Ammon's horn (tissue), 1 donor: ENCODE results near the gene SMIM27.
"Not testable (repeated sequence)": the region's sequence is repeated elsewhere in the genome, so short reads cannot be mapped to it uniquely, and the experiment has no call there.

ENCODE experiments used
- DNase-seq: peaks from one replicate; pipeline ENCODE4 v3.0.0-alpha.2; 2016; ENCODE audit warnings: low spot score

SMIM27 gene, protein sequence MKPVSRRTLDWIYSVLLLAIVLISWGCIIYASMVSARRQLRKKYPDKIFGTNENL

DNA sequence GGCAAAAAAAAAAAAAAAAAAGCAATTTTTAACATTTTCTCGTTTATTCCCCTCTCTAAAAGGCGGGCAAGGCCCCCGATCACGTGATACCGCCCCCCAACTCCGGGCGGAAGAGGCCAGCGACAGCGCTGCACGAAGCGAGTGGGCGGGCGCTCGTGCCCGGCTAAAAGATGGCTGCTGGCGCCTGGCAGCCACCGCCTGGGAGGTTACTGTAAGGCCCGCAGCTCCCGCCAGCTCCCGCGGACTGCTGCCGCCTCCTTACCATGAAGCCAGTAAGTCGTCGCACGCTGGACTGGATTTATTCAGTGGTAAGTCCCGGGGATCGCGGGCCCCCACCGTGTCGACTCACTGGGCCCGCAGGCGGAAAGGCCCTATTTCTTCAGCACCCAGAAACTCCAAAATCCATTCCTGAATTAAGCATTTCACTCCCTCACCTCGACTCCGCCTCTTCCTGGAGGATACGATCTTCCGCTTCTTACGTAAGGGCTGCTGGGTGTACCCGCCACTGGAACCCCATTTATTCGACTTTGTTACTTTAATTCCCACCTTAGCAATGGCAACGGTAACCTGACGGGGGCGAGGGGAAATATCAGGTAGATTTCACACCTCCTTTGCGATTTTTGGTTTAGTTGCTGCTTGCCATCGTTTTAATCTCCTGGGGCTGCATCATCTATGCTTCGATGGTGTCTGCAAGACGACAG is at the start of gene SMIM27, which contains the start of gene TOPORS:
Gene SMIM27 (plus strand): TSS at position 156 of the 701 bp plus-strand sequence. CDS start 108 bp downstream, at position 264.
Gene TOPORS (minus strand): TSS at position 415 of the 701 bp plus-strand sequence. CDS start 150 bp downstream, at position 265.
- DNase-seq: peak; percentile 95

DNA sequence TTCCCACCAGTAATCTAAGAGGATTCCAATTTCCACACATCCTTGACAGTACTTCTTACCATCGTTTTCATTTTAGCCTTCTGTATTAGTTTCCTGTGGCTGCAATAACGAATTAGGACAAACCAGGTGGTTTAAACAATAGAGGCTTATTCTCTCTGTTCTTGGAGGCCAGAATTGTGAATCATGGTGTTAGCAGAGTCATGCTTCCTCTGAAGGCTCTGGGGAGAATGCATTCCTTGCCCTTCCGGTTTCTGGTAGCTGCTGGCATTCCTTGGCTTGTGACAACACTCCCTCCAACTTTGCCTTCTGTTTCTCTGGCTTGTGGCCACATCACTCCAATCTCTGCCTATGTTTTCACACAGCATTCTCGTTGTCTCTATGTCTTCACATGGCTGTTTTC is 49.7 kb upstream of the SMIM27 start:
- DNase-seq: no peak

DNA sequence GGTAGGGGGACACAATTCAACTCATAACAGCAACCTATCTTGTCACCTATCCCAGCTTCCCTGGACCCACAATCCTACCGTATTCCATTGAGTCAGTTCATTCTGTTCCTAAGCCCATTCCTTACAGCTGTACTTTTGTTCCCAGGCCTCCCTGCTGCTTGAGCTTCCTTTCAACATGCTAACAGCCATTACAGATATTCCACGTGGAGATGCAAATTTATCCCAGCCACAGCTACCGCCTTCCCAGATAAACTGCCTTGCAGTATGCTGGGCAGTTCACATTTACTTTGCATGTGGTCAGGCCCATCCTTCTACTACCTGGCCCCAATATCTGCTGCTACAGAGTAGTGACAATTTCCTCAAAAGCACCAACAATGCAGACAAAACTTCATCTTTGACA is 49.1 kb upstream of the SMIM27 start:
- DNase-seq: no peak

DNA sequence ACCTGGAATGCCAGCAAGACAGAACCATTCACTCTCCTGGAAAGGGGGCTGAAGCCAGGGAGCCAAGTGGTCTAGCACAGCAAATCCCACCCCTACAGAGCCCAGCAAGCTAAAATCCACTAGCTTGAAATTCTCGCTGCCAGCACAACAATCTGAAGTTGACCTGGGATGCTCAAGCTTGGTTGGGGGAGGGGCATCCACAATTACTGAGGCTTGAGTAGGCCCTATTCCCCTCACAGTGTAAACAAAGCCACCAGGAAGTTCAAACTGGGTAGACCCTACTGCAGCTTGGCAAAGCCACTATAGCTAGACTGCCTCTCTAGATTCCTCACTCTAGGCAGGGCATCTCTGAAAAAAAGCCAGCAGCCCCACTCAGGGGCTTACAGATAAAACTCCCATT is 43.4 kb upstream of the SMIM27 start:
- DNase-seq: no peak

DNA sequence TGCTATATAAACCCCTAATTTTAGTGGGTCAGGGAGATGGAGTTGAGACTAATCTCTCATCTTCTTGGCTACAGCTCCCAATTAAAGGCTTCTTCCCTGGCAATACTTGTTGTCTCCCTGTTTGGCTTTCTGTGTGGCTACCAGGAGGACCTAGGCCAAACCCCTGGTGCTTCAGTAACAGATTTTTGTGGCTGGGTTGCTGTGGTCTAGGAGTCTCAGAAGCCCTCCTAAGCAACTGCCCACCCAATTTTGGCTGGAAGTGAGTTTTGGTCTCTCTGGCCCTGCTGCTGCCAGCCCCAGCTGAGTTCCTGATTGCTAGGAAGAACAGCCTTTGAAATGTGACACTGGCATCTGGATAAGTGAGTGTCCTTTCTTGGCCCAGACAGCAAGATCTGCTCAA is 35.9 kb upstream of the SMIM27 start:
- no peak for DNase-seq

DNA sequence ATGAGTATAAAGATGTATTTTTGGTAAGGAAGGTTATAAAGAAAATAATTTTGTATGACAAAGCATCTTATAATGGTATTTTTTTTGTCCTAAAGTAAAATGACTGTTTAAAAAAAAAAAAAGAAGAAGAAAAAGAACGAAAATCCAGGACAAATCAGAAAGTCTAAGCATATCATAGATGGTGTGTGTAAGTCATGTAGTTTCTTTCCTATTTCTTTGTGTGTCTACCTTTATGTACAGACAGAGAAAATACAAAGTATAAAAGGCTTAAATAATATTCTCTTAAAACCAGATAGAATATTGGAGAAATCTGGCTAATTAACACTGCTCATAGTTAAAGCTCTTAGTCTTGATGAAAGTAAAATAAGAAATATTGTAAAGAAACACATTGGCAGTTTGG is 33.9 kb upstream of the SMIM27 start:
- no peak for DNase-seq

DNA sequence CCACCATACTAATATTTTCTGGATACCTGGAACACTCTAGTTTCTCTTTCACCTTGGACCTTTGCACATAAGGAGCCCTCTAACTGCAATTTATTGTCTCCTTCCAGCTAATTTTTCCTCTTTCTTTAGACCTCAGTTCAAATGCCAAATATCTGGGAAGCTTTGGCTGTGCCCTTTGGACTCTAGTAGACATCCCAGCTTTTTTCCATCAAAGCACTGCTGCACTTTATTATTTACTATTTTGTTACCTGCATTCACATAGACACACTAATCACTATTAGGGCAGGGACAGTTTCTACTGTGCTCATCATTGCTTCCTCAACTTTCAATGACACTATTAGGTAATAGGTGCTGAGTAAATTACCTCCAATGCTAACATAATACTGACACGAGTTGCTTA is 28.2 kb upstream of the SMIM27 start:
- DNase-seq: no peak

DNA sequence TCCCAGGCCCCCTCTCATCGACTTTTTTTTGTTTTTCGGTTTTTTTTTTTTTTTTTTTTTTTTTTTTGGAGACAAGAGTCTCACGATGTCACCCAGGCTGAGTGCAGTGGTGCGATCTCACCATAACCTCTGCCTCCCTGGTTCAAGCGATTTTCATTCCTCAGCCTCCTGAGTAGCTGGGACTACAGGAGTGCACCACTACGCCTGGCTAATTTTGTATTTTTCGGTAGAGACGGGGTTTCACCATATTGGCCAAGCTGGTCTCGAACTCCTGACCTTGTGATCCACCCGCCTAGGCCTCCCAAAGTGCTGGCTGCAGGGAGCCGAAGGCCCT is 27.6 kb upstream of the SMIM27 start:
- not testable (repeated sequence) for DNase-seq

DNA sequence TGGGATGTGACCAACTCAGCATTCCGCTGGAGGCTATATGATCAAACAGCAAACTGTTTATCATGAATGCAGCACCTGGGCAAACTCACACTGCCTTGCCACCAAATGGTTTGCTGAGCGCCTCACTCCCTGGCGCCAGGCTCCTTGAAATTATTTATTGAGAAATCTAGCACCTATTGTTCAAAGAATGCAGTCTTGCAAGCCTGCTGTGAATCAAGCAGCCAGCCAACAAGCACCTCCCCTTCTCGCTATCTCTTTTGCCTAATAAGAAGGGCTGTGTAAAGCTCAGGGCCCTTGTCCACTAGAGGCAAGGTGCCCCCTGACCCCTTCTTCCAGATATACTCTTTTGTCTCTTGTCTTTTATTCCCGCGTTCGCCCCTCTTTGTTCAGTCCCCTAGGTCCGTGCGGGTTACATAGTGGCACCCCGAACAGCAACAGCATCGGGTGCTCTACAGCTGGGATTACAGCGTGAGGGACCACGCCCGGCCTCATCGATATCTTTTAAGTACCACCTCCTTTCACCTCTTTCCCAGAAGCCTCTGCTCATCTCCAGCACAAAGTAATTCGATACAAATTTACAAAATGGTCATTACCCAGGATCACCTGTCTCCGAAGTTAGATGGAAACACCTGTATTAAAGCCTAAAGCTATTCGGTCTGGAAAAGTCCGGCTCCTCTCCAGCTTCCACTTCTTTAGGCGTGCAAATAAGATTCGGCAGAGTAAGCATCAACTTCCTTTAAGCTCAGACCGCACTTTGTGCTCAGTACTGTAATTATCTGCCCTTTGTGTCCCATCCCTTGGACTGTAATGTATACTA is 27.0 kb upstream of the SMIM27 start:
- DNase-seq: peak; percentile 13

DNA sequence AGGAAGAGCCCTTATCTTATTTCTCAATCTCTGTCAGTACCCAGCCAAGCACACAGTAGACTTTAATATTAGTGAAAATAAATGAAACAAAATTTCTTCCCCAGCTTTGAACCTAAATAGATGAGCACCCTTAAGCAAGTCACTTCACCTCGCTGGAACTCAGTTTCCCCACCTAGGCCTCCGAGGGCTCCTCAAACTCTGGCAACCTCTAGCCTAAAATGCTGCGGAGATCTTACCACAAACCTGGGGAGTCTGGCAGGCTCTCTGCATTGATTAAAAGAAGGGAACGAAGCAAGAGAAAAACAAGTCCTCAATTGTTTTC is 26.5 kb upstream of the SMIM27 start:
- no peak for DNase-seq

DNA sequence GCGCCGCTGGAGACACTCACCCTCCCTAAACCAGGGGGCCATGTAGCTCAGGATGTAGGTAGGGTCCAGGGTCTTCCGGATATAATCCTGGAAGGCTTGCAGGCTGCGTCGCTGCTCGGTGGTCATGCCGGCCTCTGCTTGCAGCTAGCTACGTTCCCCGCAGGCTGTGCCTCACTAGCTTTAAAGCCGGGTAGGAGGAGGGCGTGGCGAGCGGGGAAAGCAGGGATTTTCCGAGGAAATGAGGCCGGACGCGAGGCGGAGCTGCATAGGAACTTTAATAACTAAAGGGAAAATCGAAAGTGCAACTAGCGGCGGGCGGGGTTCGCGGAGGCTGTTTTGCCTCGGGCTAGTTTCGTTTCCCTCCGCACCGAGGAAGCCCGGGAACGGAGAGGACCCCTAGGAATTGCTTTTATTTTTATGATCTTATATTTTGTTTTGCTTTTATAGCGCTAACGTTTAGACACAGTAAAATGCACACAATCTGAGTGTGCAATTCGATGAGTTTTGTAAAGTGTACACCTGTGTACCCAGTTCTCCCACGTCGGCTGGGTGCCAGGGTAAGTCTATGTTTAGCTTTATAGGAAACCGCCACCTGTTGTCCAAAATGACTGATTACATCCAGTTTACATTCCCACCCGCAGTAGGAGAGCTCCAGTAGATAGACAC is 26.0 kb upstream of the SMIM27 start, which contains the start of gene RIGI:
Gene RIGI (minus strand): TSS at position 156 of the 666 bp plus-strand sequence. CDS start 30 bp downstream, at position 126.
- DNase-seq: peak; percentile 92

DNA sequence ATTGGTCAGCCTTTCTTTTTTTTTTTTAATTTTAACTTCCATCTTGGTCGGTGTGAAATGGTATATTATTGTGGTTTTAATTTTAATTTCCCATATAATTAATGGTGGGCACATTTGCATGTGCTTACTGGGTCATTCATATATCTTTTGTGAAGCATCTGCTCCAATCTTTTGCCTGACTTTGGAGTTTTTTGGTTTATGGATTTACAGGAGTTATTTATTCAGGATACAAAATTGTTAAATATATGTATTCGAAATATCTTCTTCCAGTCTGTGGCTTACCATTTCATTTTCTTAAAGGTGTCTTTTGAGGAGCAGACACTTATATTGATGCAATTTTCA is 25.4 kb upstream of the SMIM27 start:
- no peak for DNase-seq

DNA sequence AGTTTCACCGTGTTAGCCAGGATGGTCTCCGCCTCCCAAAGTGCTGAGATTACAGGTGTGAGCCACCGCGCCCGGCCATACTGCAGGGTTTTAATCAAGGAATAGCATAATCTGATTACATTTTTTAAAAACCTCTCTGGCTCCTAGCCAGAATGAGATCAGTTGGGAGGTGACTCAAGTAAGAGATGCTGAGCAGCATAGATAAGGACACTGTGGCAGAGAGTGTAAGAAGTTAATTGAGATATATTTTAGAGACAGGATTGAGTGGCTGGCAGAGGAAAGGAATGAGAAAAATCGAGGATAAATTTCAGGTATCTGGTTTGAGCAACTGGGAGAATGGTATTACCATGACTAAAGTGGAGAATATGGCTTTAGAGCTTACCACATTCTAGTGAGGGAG is 18.8 kb upstream of the SMIM27 start:
- DNase-seq: no peak

DNA sequence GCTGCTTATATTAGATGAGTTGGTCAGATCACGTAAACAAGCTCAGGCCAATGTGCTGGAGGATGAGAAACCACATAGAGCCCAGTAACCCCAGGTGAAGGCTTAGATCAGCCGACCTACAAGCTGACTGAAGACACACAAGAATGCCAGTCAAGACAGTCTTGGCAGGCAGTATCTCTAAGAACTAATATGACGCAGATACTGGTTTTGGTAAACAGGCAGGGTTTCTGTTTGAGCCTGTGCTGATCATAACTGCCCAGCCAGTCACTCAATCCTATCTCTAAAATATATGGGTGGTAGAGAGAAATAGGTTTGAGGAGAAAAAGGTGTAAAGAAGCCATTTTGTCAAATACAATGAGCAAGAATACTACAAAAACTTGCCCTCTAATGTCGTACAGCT is 18.3 kb upstream of the SMIM27 start:
- no peak for DNase-seq

DNA sequence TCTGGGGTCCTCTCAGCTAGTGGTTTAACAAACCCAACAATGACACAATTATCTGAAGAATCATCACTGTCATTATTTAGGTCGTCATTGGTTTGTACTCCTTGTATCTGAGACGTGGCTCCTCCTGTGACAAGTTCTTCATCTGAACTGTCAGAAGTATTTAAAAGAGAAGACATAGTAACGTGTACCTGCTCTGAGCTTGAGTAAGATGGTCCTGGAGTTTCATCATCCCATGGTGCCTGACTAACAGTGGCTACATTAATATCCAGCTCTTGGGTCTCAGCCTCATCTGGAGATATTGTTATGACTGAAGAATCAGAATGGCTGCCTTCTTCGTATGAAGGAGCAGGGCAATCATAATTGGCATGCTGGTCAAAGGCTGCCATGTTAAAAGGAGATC is 9.1 kb upstream of the SMIM27 start:
- DNase-seq: no peak

DNA sequence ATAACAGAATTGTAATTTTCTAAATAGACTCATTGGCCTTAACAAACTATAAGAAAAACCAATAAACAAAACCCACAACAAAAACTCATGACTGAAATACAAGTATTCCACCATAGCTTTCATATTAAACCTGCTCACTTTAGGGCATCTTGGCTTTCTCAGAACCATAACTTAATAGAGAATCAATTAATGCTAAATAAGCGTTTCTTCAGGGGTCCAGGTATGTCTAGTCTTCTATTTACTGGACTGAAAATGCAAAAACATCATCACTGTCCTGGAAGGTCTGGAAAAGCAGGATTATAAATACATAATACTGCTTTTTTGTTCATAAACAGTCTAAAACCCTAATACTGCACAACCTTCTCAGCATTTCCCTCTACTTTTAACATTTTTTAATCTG is 6.2 kb upstream of the SMIM27 start:
- DNase-seq: no peak

DNA sequence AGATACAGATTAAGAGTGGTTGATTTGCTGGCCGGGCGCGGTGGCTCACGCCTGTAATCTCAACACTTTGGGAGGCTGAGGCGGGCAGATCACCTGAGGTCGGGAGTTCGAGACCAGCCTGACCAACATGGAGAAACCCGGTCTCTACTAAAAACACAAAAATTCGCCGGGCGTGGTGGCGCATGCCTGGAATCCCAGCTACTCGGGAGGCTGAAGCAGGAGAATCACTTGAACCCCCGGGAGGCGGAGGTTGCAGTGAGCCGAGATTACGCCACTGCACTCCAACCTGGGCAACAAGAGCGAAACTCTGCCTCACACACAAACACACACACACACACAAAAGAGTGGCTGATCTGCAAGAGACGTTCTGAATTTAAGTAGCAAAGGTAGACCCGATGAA is 3.9 kb upstream of the SMIM27 start:
- DNase-seq: not testable (repeated sequence)

DNA sequence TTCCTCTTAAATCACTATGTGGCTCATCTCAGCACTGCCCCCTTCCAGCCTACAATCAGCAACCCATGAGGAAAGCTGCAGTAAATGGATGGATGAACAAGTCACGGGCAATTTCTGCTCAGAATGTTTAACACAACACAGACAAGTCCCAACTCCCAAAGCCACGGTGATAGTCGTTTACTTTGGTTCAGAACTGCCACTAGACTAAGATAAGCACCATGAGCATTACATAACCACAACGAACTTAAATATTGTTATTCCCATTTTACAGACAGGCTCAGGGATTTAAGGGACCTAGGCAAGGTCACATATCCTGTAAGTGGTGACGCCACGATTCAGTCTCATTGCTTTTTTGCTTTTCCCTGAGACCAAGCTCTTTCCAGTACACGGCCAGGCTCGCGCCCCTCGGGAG is 2.0 kb upstream of the SMIM27 start:
- peak; percentile 60 for DNase-seq

DNA sequence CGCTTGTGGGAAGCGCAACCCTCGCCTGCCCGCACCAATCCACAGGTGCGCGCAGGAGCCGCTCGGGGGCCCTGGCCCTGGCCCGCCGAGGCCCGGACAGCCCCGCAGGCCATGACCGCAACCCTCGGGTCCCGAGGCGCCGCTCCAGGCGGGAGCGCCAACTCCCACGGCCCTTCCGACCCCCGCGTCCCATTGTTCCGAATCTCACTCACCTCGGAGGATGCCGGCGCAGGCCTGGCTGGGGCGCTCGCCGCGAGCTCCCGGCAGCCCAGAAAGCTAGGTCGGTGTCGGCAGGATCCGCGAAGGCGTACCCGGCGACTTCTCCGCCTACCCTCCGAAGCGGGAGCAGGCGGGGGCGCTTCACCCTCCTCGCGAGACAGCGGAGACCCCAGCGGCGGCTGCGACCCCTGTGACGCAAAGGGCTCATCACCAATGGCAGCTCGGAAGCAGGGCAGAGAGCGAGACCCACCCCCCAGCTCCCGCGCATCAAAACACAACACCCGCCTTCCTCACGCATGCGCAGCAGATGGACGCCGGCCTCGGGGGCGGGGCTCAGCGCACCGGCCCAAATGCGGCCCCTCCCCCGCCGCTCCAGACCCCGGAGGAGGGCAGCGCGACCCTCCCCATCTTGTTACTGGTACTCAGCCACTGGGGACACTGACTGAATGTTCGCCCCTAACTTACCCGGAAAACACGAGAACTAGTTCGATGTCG is 1.4 kb upstream of the SMIM27 start:
- peak; percentile 97 for DNase-seq

DNA sequence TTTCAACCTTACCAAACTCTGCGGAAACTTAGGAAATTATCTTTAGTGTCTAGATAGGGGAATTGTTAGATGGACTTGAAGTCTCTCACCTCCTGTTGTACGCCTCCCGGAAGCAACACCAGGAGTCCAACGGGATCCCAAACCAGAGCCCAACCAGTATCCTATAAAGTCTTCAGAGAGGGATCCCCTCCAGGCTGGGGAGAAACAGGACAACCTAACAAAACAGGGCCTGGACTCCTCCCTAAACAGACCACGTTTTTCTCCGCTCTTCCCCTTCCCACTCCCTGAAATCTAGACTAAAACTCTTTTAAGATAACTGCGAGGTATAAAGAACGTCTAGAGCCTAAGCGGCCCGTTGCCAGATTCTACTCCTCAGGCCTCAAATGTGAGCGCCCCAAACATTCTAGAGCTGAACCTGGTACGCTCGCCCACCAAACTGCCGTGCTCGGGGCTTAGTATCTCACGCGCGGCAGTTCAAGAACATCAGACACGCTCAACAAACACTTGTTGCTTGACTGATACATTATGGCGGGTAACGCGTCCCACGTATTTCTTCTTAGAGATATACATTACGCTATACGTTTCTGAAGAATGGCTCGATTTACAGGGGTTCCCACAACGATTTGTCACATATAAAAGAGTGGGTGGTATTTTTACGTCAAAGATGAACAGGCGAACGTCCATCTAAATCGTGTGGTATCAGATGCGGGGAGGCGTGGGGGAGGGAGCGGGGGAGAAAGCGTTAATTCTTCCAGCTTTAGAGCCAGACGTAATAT is 663 bp upstream of the SMIM27 start:
- peak; percentile 35 for DNase-seq

DNA sequence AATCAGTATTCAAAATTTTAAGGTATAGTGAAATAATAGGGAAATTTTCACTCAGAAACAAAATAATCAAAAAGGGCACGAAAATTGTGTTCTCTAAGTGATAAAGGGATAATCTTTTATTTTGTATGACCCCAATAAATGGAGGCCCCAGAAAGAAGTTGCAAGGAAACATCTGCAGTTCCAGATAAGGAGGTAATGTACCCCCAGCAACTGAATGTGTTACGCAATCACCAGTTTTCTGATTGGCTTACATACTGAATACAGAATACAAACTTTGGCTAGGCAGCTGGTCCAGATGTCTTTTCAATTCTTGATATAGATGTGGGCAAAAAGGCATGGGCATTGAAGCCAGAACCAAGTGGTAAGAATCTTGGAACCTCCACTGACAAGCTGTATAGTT is 2.0 kb downstream of the SMIM27 start:
- DNase-seq: no peak

DNA sequence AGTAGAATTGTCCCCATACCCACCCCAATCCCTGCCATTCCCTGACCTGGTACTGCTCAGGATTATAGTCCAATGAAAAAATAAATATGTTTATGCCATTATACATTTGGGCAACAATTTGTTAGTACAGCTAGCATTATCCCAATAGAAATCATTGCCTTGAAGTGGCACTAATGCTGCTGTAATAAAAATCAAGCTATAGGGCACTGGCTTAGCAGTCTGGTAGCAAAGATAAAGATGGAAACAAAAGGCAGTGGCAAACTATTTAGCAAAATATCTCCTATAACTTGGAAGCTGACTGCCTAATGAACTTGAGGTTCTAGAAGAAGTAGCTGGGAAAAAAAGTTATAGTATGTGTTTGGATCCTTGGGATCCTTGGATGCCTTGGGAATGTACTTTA is 2.5 kb downstream of the SMIM27 start:
- DNase-seq: no peak
